Tibial nerve (tissue), 4 donors: ENCODE results near the gene STUM.

Experiments used
- CTCF ChIP-seq, 5 experiments: fragments of 200-600 bp in 3 of 5; fragments of 450-650 bp in 2 of 5; sonication (generic) in 3 of 5; IDR thresholded peaks; one replicate each; pipeline ENCODE4 v1.5.1; 2016 to 2019; ENCODE audit warnings: antibody characterized with exemption in 5 of 5, mild to moderate bottlenecking in 3 of 5, moderate library complexity in 2 of 5
- EP300 ChIP-seq, 2 donors: sonication (generic); formaldehyde crosslinking; IDR thresholded peaks; one replicate each; pipeline ENCODE4 v1.6.1; 2017; ENCODE audit warnings: antibody characterized with exemption in 2 of 2, mild to moderate bottlenecking in 1 of 2
- POLR2A ChIP-seq, 2 donors: fragments of 450-650 bp; IDR thresholded peaks; one replicate each; pipeline ENCODE4 v1.6.1; 2017; ENCODE audit warnings: antibody characterized with exemption in 2 of 2, mild to moderate bottlenecking in 2 of 2, moderate library complexity in 2 of 2

- TF ChIP-seq CTCF (IDR thresholded peaks at IDR 0.05), result no peak
- TF ChIP-seq POLR2A (IDR thresholded peaks at IDR 0.05), result no peak
- no peak for TF ChIP-seq EP300 (IDR thresholded peaks at IDR 0.05)
These were observed 102.6 kb downstream of the STUM start for GRCh38 chr1:226651041-226651731.
